NCI-H128 (cell line): ENCODE measurements around the gene EGLN2.
"Not testable (repeated sequence)": the region's sequence is repeated elsewhere in the genome, so short reads cannot be mapped to it uniquely, and the experiment has no call there.

Experiments
- DNase-seq: peaks from one replicate; lab custom pipeline; 2025; ENCODE audit not compliant: unreplicated experiment; lab: John Stamatoyannopoulos, UW

EGLN2 gene

GRCh38 chr19:40842012-40842411 lies 43.0 kb downstream of the EGLN2 start:
- not testable (repeated sequence) for DNase-seq

- DNase-seq = not testable (repeated sequence)
These were observed 44.1 kb downstream of the EGLN2 start for GRCh38 chr19:40842997-40843652.

- DNase-seq = not testable (repeated sequence)
These were observed 44.7 kb downstream of the EGLN2 start for GRCh38 chr19:40843653-40844052.

GRCh38 chr19:40846722-40847121 lies 47.7 kb downstream of the EGLN2 start:
- not testable (repeated sequence) for DNase-seq

- DNase-seq = not testable (repeated sequence)
These were observed 51.3 kb downstream of the EGLN2 start, which contains the start of gene CYP2A6 for GRCh38 chr19:40850277-40850676. Gene CYP2A6 (minus strand): TSS chr19:40850447. CDS start chr19:40850426, 21 bp downstream.

- DNase-seq = not testable (repeated sequence)
These were observed 53.6 kb downstream of the EGLN2 start for GRCh38 chr19:40852467-40853152.
